Thoracic aorta (tissue), 2 donors: ENCODE results near the gene DPF3. TPM values are rescaled to one million over a fixed set of nuclear protein-coding genes. Genes with fewer than 3 reads are reported as not detected.

Experiments used
- ATAC-seq: fragments of 150-250 bp; one replicate; pipeline ENCODE4 v1.8.0; 2017; ENCODE audit warnings: low read depth; ENCODE audit not compliant: insufficient number of reproducible peaks, low FRiP score
- DNase-seq: peaks from one replicate; pipeline ENCODE4 v3.0.0-alpha.2; 2020; ENCODE audit warnings: low spot score
- H3K27ac ChIP-seq, 2 donors: fragments of 200-600 bp; sonication (generic); 1 replicate in 1 of 2; 2 replicates in 1 of 2; pipeline ENCODE4 v1.5.1; 2016; ENCODE audit warnings: mild to moderate bottlenecking in 2 of 2, moderate library complexity in 2 of 2
- H3K27me3 ChIP-seq: fragments of 200-600 bp; sonication (generic); replicated peaks from 2 replicates; pipeline ENCODE4 v1.6.0; 2016; ENCODE audit warnings: mild to moderate bottlenecking; ENCODE audit not compliant: insufficient read depth
- H3K36me3 ChIP-seq: fragments of 200-600 bp; sonication (generic); one replicate; pipeline ENCODE4 v1.5.1; 2016
- H3K4me1 ChIP-seq, 2 donors: fragments of 200-600 bp; sonication (generic); 1 replicate in 1 of 2; 2 replicates in 1 of 2; pipeline versions ENCODE4 v1.5.1 to v1.6.0; 2016; ENCODE audit warnings: low read depth in 2 of 2, mild to moderate bottlenecking in 1 of 2; ENCODE audit not compliant: control insufficient read depth in 1 of 2
- H3K4me3 ChIP-seq: fragments of 200-600 bp; sonication (generic); 2 replicates; pipeline ENCODE4 v1.5.1; 2016; ENCODE audit warnings: mild to moderate bottlenecking
- H3K9me3 ChIP-seq: fragments of 200-600 bp; sonication (generic); 2 replicates; pipeline ENCODE4 v1.5.1; 2016
- total RNA-seq, 2 donors: library from RNA; depleted of rRNA; stranded (reverse); fragments of >200 nt; gene quantifications; one replicate each; pipeline versions ENCODE4 v1.1.0 to v1.2.3, GENCODE V29; 2016
- TF ChIP-seq, protein P1 (sequence below): fragments of 200-600 bp; sonication (generic); IDR thresholded peaks from one replicate; pipeline ENCODE4 v1.5.1; 2019; ENCODE audit warnings: antibody characterized with exemption

The DPF3 gene
- total RNA-seq, 2 donors from 2014 or later = 2.2 to 8.9 TPM

DNA sequence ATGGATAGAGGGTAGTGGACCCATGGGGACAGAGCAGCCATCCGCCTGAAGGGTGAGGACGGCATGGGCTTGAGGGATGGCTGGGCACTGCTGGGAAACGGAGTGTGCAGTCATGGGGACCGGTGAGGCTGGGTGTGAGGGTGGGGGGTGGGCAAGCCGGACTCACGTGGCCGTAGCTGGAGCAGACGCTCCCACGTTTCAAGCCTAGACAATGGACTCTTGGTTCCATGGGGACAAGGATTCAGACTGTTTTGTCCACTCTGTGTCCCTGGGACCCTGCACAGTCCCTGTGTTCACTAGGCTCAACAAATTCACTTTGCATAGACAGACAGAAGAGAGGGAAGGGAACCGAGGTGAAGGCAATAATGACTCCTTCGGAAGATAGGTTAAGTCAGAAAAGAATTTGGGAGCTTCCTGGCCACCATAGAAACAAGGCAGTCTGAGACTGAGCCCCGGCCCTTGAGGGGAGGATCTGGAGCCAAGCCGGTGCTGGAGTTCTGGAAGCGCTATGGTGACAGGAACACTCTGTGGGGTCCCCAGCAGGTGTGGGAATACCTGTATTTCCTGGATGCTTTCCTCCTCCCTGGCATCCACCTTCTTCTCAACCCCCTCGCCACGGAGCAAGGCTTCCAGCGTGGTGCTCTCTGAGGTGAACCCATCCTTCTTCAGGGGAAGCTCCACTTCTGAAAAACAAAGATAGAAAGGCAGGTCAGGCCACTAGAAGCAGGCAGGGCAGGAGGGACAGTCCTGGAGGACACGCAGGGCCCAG is 162.5 kb downstream of the DPF3 start:
- ATAC-seq (no peak), DNase-seq (no peak)
- Histone ChIP-seq H3K9me3 (no peaks in the 10 kb centered on the region), H3K4me1 (peaks cover 0 to 7% of the 10 kb centered on the region in 2 donors), H3K4me3 (no peak overlapping the region), H3K27ac (no peak overlapping the region), H3K36me3 (no peaks in the 10 kb centered on the region), H3K27me3 (no peaks in the 10 kb centered on the region)
- TF ChIP-seq, protein P1, sequence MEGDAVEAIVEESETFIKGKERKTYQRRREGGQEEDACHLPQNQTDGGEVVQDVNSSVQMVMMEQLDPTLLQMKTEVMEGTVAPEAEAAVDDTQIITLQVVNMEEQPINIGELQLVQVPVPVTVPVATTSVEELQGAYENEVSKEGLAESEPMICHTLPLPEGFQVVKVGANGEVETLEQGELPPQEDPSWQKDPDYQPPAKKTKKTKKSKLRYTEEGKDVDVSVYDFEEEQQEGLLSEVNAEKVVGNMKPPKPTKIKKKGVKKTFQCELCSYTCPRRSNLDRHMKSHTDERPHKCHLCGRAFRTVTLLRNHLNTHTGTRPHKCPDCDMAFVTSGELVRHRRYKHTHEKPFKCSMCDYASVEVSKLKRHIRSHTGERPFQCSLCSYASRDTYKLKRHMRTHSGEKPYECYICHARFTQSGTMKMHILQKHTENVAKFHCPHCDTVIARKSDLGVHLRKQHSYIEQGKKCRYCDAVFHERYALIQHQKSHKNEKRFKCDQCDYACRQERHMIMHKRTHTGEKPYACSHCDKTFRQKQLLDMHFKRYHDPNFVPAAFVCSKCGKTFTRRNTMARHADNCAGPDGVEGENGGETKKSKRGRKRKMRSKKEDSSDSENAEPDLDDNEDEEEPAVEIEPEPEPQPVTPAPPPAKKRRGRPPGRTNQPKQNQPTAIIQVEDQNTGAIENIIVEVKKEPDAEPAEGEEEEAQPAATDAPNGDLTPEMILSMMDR = no peak

DNA sequence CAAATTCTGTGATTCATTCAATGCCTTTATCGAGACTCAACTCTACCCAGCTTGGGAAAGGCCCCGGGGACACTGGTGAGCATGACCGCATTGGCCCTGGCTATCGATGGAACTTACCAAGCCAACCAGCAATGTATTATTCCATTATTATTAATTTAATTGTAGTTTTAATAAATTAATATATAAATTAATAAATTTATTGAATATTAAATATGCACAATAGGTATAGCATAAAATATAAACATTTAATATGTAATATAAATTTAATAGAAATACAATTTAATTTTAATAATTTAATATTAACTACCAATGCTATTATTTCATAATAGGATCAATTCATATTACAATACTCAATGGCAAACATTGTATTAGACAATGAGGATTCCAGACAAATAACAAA is 163.4 kb downstream of the DPF3 start:
- ATAC-seq = no peak
- no peaks in the 10 kb centered on the region for H3K27me3 ChIP-seq
- DNase-seq = no peak
- no peaks in the 10 kb centered on the region for H3K9me3 ChIP-seq
- no peak overlapping the region for H3K4me3 ChIP-seq
- H3K36me3 ChIP-seq = no peaks in the 10 kb centered on the region
- no peak overlapping the region for H3K27ac ChIP-seq
- peaks cover 0 to 16% of the 10 kb centered on the region in 2 donors for H3K4me1 ChIP-seq
- TF ChIP-seq, protein P1 = no peak

DNA sequence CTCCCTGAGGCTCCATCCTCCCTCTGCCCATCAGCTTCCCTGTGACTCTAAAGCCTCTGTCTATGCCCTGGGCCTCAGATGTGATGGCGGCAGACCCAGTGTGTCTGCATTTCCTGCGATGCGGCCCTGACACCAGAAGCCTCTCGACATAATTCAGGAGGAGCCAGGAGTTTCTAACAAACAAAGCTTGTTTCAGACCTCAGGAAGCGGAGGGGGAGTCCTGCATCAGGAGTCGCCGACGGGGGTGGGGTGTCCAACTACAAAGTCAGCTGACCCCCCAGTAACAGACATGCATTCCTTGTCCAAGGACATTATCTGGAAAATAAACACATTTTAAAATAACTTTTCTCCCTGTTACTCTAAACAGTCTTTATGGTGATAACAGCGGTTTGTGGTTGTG is 167.5 kb downstream of the DPF3 start:
- peak overlapping the region in 1 of 2 donors; percentile 46 for H3K27ac ChIP-seq
- DNase-seq = no peak
- ATAC-seq = no peak

DNA sequence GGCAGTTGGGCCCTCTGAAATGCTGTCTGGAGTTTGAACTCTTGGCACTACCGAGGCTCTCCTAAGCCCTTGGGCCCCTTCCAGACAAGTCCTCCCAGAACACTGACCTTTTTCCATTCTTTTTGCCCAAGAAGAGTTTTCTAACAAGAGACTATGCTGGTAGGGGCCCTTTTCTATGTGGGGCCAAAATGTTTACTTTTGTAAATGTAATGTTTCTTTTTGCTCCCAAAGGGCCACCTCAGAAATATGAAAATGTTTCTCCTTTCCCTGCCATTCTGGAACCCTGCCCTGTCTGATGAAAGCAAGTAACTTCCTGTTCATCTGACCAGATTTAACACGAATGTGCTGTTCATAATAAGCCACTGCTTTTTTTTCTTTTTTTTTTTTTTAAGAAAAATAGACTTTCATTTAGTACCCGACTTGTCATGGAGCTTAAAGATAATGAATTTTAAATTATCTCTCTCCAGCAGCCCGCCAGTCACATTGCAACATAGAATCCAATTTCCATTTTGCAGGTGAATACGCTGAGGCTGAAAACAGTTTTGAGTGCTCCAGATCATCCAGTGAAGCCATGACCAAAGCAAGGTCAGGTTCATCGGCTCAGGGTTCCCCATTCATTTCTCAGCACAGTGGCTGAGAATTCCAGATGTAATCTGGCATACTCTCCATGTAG is 169.9 kb downstream of the DPF3 start:
- TF ChIP-seq, protein P1 = no peak
- H3K4me1 ChIP-seq = peaks cover 16 to 45% of the 10 kb centered on the region in 2 donors
- peak overlapping the region; percentile 61 to 71 for H3K27ac ChIP-seq
- H3K4me3 ChIP-seq = no peak overlapping the region
- ATAC-seq (peak; percentile 40), DNase-seq (no peak)
- H3K9me3 ChIP-seq = no peaks in the 10 kb centered on the region
- H3K36me3 ChIP-seq = no peaks in the 10 kb centered on the region
- no peaks in the 10 kb centered on the region for H3K27me3 ChIP-seq

More for the DNA sequence above, 167.5 kb downstream of the DPF3 start:
- TF ChIP-seq, protein P1 = no peak
- H3K27me3 ChIP-seq = no peaks in the 10 kb centered on the region
- peaks cover 16 to 45% of the 10 kb centered on the region in 2 donors for H3K4me1 ChIP-seq
- no peak overlapping the region for H3K4me3 ChIP-seq
- H3K9me3 ChIP-seq = no peaks in the 10 kb centered on the region
- no peaks in the 10 kb centered on the region for H3K36me3 ChIP-seq

DNA sequence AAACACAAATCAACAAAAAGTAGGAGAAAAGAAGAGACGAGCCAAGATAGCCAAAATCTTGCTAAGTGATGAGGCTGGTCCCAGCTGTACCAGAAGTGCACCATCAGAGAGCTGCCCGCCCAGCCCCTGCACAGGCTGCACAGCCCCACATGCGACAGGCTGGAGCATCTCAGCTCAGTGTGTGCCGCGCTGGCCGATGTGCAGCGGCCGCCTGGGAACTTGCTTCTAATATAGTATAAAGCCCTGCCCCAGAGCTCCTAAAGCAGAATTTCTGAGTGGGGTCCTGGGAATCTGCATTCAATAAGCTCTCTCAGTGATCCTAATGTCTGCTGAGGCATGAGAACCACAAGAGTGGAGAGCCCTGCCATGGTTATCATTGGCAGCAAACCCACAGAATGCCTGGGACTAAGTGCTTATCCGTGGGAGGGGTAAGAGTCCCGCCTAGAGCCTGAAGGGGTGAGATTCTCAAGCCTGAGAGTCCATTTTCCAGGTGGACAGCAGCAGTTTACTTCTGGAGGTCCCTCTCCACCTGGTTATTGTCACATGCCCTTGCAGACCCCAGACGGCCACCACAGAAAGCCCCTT is 171.6 kb downstream of the DPF3 start:
- H3K36me3 ChIP-seq = no peaks in the 10 kb centered on the region
- no peak for DNase-seq
- H3K27me3 ChIP-seq = no peaks in the 10 kb centered on the region
- no peak overlapping the region for H3K27ac ChIP-seq
- H3K4me3 ChIP-seq = no peak overlapping the region
- TF ChIP-seq, protein P1 = no peak
- H3K4me1 ChIP-seq = peaks cover 16 to 45% of the 10 kb centered on the region in 2 donors
- no peak for ATAC-seq
- H3K9me3 ChIP-seq = no peaks in the 10 kb centered on the region
